GM23338 (cell line): Measurements from ENCODE around the gene TM6SF1.

Experiments used
- CTCF ChIP-seq, 2 experiments: fragments of 200-600 bp in 1 of 2; sonication (generic) in 1 of 2; conservative IDR thresholded peaks; 2 replicates each; pipeline versions ENCODE4 v1.5.1 to v1.6.1; 2016 to 2017; ENCODE audit warnings: antibody characterized with exemption in 2 of 2, low read depth in 2 of 2, mild to moderate bottlenecking in 2 of 2, moderate library complexity in 1 of 2
- POLR2AphosphoS5 ChIP-seq: IDR thresholded peaks from 2 replicates; pipeline ENCODE4 v1.6.1; 2016; ENCODE audit warnings: antibody characterized with exemption, low read depth

DNA sequence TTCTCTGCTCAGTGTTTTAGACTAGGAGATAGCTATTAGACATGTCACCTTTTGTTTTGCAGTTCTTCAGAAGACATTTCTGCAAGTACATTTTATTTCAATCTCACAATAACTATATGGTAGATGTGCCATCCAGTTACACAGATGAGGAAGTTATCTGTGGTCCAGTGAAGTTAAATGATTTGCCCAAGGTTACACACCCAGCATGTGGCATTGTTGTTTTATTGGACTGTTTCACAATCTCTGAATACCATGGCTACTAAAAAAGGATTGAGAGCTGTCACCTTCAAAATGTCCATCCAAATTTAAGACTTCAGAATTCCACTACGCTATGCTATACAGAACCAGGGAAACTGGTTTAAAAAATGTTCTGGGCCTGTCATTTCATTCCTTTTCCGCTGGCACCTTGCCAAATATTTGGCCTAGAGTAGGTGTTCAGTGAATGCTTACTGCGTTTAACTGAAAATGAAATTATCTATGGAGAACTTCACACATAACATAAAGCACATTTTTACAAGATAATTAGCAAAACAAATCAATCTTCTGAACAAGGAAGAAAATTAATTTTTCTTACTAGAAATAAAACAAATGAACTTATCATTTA lies 20.2 kb downstream of the TM6SF1 start:
- no peak for TF ChIP-seq CTCF (conservative IDR thresholded peaks at IDR 0.05; ENCODE audit: low read depth in 2 of 2)
- no peak for TF ChIP-seq POLR2AphosphoS5
